A549 (cell line): Measurements from ENCODE around the gene PCDH9. TPM values are rescaled to one million over a fixed set of nuclear protein-coding genes. Genes with fewer than 3 reads are reported as not detected.

Experiments used
- ATAC-seq, 2 experiments: fragments of 200-7000 bp in 1 of 2; fragments of >200 bp in 1 of 2; cut with Nextera tagmentation in 1 of 2; cut with Tn5 transposase in 1 of 2; 3 replicates each; pipeline versions ENCODE4 v1.8.0 to v1.9.1; 2018 to 2020; ENCODE audit warnings: mild to moderate bottlenecking in 1 of 2, moderate library complexity in 1 of 2
- CTCF ChIA-PET: fragments of 300-600 bp; sonication (Branson Sonifier 250); formaldehyde crosslinking; extraction: SDS; loops from one replicate; lab custom pipeline; 2021; ENCODE audit warnings: antibody characterized with exemption, inconsistent platforms; lab: Yijun Ruan, JAX
- POLR2A ChIA-PET: fragments of 350-600 bp; formaldehyde crosslinking; extraction: SDS; loops from one replicate; lab custom pipeline; 2021; ENCODE audit warnings: antibody characterized with exemption, inconsistent platforms; lab: Yijun Ruan, JAX
- DNase-seq, 2 experiments: peaks; one replicate each; pipeline versions ENCODE4 v3.0.0 to v3.0.0-alpha.2; 2011 to 2016; ENCODE audit warnings: low read depth in 1 of 2, low spot score in 1 of 2
- FAIRE-seq: peaks from 2 replicates; lab custom pipeline; 2011; peaks lifted over from hg19 to GRCh38; lab: Jason Lieb, UNC
- H3K27ac ChIP-seq, 2 experiments: fragments of >200 bp; sonication (Bioruptor Twin); formaldehyde crosslinking; 3 replicates each; pipeline ENCODE4 v1.5.1; 2016 to 2017
- H3K4me1 ChIP-seq: fragments of >200 bp; sonication (Bioruptor Twin); formaldehyde crosslinking; 3 replicates; pipeline ENCODE4 v1.6.1; 2016
- H3K4me2 ChIP-seq: fragments of >200 bp; sonication (Bioruptor Twin); formaldehyde crosslinking; 3 replicates; pipeline ENCODE4 v1.6.1; 2016
- H3K4me3 ChIP-seq: fragments of >200 bp; sonication (Bioruptor Twin); formaldehyde crosslinking; 3 replicates; pipeline ENCODE4 v1.5.1; 2016
- H3K9me3 ChIP-seq: fragments of >200 bp; sonication (Bioruptor Twin); formaldehyde crosslinking; 3 replicates; pipeline ENCODE4 v1.6.1; 2016
- BHLHE40 ChIP-seq: IDR thresholded peaks from 2 replicates; pipeline ENCODE4 v1.6.1; 2012; ENCODE audit warnings: low read depth, low read length, inconsistent platforms
- CBX2 ChIP-seq: fragments of 200-600 bp; sonication (generic); IDR thresholded peaks from 2 replicates; pipeline ENCODE4 v1.6.1; 2016; ENCODE audit warnings: low read depth, mild to moderate bottlenecking, borderline replicate concordance
- CBX8 ChIP-seq: fragments of 200-600 bp; sonication (generic); IDR thresholded peaks from 2 replicates; pipeline ENCODE4 v1.6.1; 2016
- CEBPB ChIP-seq, 2 experiments: fragments of >200 bp in 1 of 2; sonication (Bioruptor Twin) in 1 of 2; formaldehyde crosslinking in 1 of 2; IDR thresholded peaks; 2 replicates each; pipeline ENCODE4 v1.6.1; 2012 to 2016
- CHD2 ChIP-seq: fragments of 150-350 bp; IDR thresholded peaks from 2 replicates; pipeline ENCODE4 v1.6.1; 2014; ENCODE audit warnings: low read length; ENCODE audit not compliant: partially characterized antibody
- EHMT2 ChIP-seq: fragments of 200-600 bp; sonication (generic); IDR thresholded peaks from 2 replicates; pipeline ENCODE4 v1.6.1; 2016; ENCODE audit warnings: antibody characterized with exemption, low read depth, mild to moderate bottlenecking, moderate library complexity
- FOSB ChIP-seq: fragments of 250-450 bp; sonication (Bioruptor Pico); IDR thresholded peaks from 2 replicates; pipeline ENCODE4 v1.5.0; 2020; ENCODE audit warnings: mild to moderate bottlenecking, moderate library complexity
- HEYL ChIP-seq: fragments of 250-450 bp; sonication (Bioruptor Pico); IDR thresholded peaks from 2 replicates; pipeline ENCODE4 v1.8.0; 2021; ENCODE audit warnings: mild to moderate bottlenecking, moderate library complexity
- JUN ChIP-seq, 2 experiments: fragments of >200 bp; sonication (Bioruptor Twin); formaldehyde crosslinking; IDR thresholded peaks; 2 replicates in 1 of 2; 3 replicates in 1 of 2; pipeline ENCODE4 v1.6.1; 2016 to 2017
- KDM1A ChIP-seq: fragments of 200-600 bp; sonication (generic); IDR thresholded peaks from 2 replicates; pipeline ENCODE4 v1.6.1; 2016; ENCODE audit warnings: low read depth, mild to moderate bottlenecking
- KDM5A ChIP-seq: fragments of 200-600 bp; sonication (generic); IDR thresholded peaks from 2 replicates; pipeline ENCODE4 v1.6.1; 2016; ENCODE audit warnings: antibody characterized with exemption, mild to moderate bottlenecking
- MAZ ChIP-seq: fragments of 150-350 bp; IDR thresholded peaks from 2 replicates; pipeline ENCODE4 v1.6.1; 2014; ENCODE audit warnings: antibody characterized with exemption, low read depth, low read length, borderline replicate concordance
- NFE2L2 ChIP-seq: fragments of 150-350 bp; conservative IDR thresholded peaks from 2 replicates; pipeline ENCODE4 v1.6.1; 2014; ENCODE audit warnings: low read length
- NPAS2 ChIP-seq: fragments of 250-450 bp; sonication (Bioruptor Pico); IDR thresholded peaks from 2 replicates; pipeline ENCODE4 v1.8.0; 2022; ENCODE audit warnings: mild to moderate bottlenecking, moderate library complexity, borderline replicate concordance
- POLR2A ChIP-seq: IDR thresholded peaks from 2 replicates; pipeline ENCODE4 v1.6.1; 2012; ENCODE audit warnings: mild to moderate bottlenecking, low read length
- RARB ChIP-seq: fragments of 250-450 bp; sonication (Bioruptor Pico); IDR thresholded peaks from 2 replicates; pipeline ENCODE4 v1.8.0; 2021; ENCODE audit warnings: mild to moderate bottlenecking, moderate library complexity
- RCOR1 ChIP-seq: fragments of 150-350 bp; IDR thresholded peaks from 2 replicates; pipeline ENCODE4 v1.6.1; 2014; ENCODE audit warnings: antibody characterized with exemption, low read length, low read depth
- RFX5 ChIP-seq: fragments of 450-650 bp; IDR thresholded peaks from 2 replicates; pipeline ENCODE4 v1.7.1; 2014; ENCODE audit warnings: antibody characterized with exemption, mild to moderate bottlenecking, moderate library complexity
- RNF2 ChIP-seq: fragments of 200-600 bp; sonication (generic); IDR thresholded peaks from 2 replicates; pipeline ENCODE4 v1.6.1; 2016; ENCODE audit warnings: low read depth, mild to moderate bottlenecking, antibody characterized with exemption, moderate library complexity, borderline replicate concordance
- SREBF2 ChIP-seq: fragments of 450-650 bp; IDR thresholded peaks from 2 replicates; pipeline ENCODE4 v1.6.1; 2014; ENCODE audit warnings: mild to moderate bottlenecking, moderate library complexity
- TP53 ChIP-seq: fragments of 250-450 bp; sonication (Bioruptor Pico); IDR thresholded peaks from 2 replicates; pipeline ENCODE4 v1.5.0; 2021; ENCODE audit warnings: mild to moderate bottlenecking, moderate library complexity
- ZC3H11A ChIP-seq: fragments of 450-650 bp; IDR thresholded peaks from 2 replicates; pipeline ENCODE4 v1.6.1; 2014; ENCODE audit warnings: antibody characterized with exemption, mild to moderate bottlenecking
- ZFP36 ChIP-seq: fragments of 450-650 bp; IDR thresholded peaks from 2 replicates; pipeline ENCODE4 v1.6.1; 2014; ENCODE audit warnings: borderline replicate concordance; ENCODE audit not compliant: partially characterized antibody
- ZNF302 ChIP-seq: fragments of 250-450 bp; sonication (Bioruptor Pico); IDR thresholded peaks from 2 replicates; pipeline ENCODE4 v1.9.0; 2021; ENCODE audit warnings: inconsistent platforms, mild to moderate bottlenecking, moderate library complexity
- WGBS: methylation state at CpG from one replicate; pipeline ENCODE4 v1.1.6; 2017; ENCODE audit errors: missing lambda C conversion rate; 5-methylcytosine and 5-hydroxymethylcytosine counted together
- polyA plus RNA-seq, 4 experiments: library from polyadenylated mRNA; depleted of rRNA in 3 of 4; stranded (reverse); fragments of >200 nt; fragmentation: RNase III in 1 of 4; extraction: RNeasy Plus Mini Kit Qiagen cat#74134 plus additional on column Dnase treatment in 1 of 4; gene quantifications; 2 replicates in 3 of 4; 3 replicates in 1 of 4; pipeline ENCODE4 v1.2.3, GENCODE V29; 2011 to 2017
- TF ChIP-seq, protein P1 (sequence below): fragments of 200-600 bp; sonication (generic); IDR thresholded peaks from 2 replicates; pipeline ENCODE4 v1.6.1; 2016; ENCODE audit warnings: antibody characterized with exemption, mild to moderate bottlenecking, moderate library complexity
- TF ChIP-seq, protein P2 (sequence below): IDR thresholded peaks from 2 replicates; pipeline ENCODE4 v1.6.1; 2012; ENCODE audit warnings: low read depth, borderline replicate concordance
- TF ChIP-seq, protein P3 (sequence below): fragments of 450-650 bp; IDR thresholded peaks from 2 replicates; pipeline ENCODE4 v1.6.1; 2014; ENCODE audit warnings: antibody characterized with exemption
- TF ChIP-seq, protein P4 (sequence below): fragments of >200 bp; sonication (Bioruptor Twin); formaldehyde crosslinking; IDR thresholded peaks from 2 replicates; pipeline ENCODE4 v1.6.1; 2016
- TF ChIP-seq, protein P5 (sequence below): fragments of 250-450 bp; sonication (Bioruptor Pico); IDR thresholded peaks from 2 replicates; pipeline ENCODE4 v1.5.0; 2020; ENCODE audit warnings: low read depth, mild to moderate bottlenecking, moderate library complexity
- TF ChIP-seq, protein P6 (sequence below): fragments of 150-350 bp; IDR thresholded peaks from 2 replicates; pipeline ENCODE4 v1.6.1; 2014; ENCODE audit warnings: low read depth, mild to moderate bottlenecking, low read length

The PCDH9 gene
- polyA plus RNA-seq, 2 of the 4 experiments (the other 2 are of a cell fraction): 16.0 to 29.5 TPM

DNA sequence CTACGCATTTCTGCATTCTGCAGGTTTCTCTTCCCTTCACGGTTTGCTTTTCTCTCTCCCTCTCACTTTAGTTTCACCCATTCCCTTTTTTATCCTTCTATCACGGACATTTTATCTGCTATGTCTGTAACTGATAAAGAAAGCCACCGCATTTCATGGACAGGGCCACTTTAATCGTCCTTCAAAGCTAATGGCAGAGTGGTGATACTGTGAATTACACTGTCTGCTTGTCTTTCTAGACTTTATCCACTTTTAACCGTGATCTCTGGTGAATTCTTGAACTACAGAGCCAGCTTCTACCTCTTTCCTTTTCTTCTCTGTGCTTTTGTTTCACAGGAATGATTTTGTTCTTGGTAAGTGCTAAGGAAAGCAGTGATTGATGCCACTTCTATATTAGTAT lies 760.4 kb downstream of the PCDH9 start:
- TF ChIP-seq ZC3H11A: no peak
- no peak for TF ChIP-seq ZNF302 (CRISPR knock-in tag)
- TF ChIP-seq, all 56 proteins: peak for 0

DNA sequence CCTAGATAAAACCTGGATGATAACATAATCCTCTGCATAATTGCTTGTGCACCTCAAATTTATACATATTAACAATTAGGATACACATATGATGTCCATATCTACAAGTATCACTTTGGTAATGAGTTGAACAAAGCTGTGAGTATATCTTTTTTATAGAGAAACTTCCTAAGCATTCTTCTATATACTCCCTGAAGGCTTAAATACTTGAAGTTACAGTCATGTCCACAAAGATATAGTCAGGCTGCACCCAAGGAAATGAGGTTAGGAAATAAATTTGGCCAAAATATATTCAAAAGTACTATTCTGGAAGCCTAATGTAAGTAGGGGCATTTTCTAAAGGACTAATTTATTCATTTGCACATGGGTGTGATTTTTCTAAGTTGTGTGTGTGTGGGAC lies 761.5 kb downstream of the PCDH9 start:
- Histone ChIP-seq H3K9me3 (no peaks in the 10 kb centered on the region), H3K4me1 (no peaks in the 10 kb centered on the region), H3K4me3 (no peak overlapping the region), H3K4me2 (no peak overlapping the region), H3K27ac (no peak overlapping the region)
- FAIRE-seq: no peak
- no peak for ATAC-seq
- CTCF ChIA-PET: no interaction called here
- no peak for DNase-seq
- POLR2A ChIA-PET: no interaction called here
- TF ChIP-seq TP53 (no peak), SREBF2 (no peak), CEBPB (IDR thresholded peaks at IDR 0.05) (no peak), EHMT2 (no peak), RARB (CRISPR knock-in tag) (no peak), CBX2 (no peak), NPAS2 (CRISPR knock-in tag) (no peak), KDM1A (no peak), CBX8 (no peak), POLR2A (no peak), JUN (IDR thresholded peaks at IDR 0.05) (no peak), RNF2 (no peak), BHLHE40 (no peak), RCOR1 (no peak), NFE2L2 (no peak), ZFP36 (no peak), HEYL (CRISPR knock-in tag) (no peak)
- TF ChIP-seq, protein P1, sequence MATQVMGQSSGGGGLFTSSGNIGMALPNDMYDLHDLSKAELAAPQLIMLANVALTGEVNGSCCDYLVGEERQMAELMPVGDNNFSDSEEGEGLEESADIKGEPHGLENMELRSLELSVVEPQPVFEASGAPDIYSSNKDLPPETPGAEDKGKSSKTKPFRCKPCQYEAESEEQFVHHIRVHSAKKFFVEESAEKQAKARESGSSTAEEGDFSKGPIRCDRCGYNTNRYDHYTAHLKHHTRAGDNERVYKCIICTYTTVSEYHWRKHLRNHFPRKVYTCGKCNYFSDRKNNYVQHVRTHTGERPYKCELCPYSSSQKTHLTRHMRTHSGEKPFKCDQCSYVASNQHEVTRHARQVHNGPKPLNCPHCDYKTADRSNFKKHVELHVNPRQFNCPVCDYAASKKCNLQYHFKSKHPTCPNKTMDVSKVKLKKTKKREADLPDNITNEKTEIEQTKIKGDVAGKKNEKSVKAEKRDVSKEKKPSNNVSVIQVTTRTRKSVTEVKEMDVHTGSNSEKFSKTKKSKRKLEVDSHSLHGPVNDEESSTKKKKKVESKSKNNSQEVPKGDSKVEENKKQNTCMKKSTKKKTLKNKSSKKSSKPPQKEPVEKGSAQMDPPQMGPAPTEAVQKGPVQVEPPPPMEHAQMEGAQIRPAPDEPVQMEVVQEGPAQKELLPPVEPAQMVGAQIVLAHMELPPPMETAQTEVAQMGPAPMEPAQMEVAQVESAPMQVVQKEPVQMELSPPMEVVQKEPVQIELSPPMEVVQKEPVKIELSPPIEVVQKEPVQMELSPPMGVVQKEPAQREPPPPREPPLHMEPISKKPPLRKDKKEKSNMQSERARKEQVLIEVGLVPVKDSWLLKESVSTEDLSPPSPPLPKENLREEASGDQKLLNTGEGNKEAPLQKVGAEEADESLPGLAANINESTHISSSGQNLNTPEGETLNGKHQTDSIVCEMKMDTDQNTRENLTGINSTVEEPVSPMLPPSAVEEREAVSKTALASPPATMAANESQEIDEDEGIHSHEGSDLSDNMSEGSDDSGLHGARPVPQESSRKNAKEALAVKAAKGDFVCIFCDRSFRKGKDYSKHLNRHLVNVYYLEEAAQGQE: no peak
- TF ChIP-seq, protein P2, sequence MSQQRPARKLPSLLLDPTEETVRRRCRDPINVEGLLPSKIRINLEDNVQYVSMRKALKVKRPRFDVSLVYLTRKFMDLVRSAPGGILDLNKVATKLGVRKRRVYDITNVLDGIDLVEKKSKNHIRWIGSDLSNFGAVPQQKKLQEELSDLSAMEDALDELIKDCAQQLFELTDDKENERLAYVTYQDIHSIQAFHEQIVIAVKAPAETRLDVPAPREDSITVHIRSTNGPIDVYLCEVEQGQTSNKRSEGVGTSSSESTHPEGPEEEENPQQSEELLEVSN: no peak

More for the DNA sequence above, 760.4 kb downstream of the PCDH9 start:
- Histone ChIP-seq H3K4me1 (no peaks in the 10 kb centered on the region), H3K4me2 (no peak overlapping the region), H3K4me3 (no peak overlapping the region), H3K27ac (no peak overlapping the region), H3K9me3 (no peaks in the 10 kb centered on the region)
- 86% methylated on average over 6 of the region's 6 CpGs for WGBS
- ATAC-seq: no peak
- ChIA-PET CTCF (no interaction called here), POLR2A (no interaction called here)
- DNase-seq: no peak
- FAIRE-seq: no peak

DNA sequence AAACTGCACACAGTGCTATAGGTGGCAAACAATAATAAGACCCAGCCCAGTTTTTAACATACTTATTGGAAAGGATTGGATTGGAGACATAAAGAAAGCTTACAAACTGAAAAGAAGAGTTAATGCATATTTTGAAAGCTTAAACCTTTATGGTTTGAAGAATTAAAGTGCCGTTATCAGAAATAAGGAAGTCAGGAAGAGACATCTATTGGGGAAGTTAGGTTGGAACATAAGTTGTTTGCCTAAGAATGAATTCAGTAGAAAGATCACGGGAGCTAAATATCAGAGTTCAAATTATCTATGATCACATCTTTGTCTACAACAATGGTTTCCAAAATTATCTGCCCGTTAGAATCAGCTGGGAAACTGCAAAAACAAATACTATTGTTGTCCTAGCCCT lies 767.9 kb downstream of the PCDH9 start:
- CTCF ChIA-PET: no interaction called here
- Histone ChIP-seq H3K4me1 (no peaks in the 10 kb centered on the region), H3K27ac (no peak overlapping the region), H3K4me3 (no peak overlapping the region), H3K4me2 (no peak overlapping the region), H3K9me3 (no peaks in the 10 kb centered on the region)
- 83% methylated on average over 3 of the region's 3 CpGs for WGBS
- no peak for ATAC-seq
- no peak for DNase-seq
- FAIRE-seq: no peak
- POLR2A ChIA-PET: no interaction called here
- TF ChIP-seq, protein P3, sequence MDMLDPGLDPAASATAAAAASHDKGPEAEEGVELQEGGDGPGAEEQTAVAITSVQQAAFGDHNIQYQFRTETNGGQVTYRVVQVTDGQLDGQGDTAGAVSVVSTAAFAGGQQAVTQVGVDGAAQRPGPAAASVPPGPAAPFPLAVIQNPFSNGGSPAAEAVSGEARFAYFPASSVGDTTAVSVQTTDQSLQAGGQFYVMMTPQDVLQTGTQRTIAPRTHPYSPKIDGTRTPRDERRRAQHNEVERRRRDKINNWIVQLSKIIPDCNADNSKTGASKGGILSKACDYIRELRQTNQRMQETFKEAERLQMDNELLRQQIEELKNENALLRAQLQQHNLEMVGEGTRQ: no peak
- TF ChIP-seq, protein P4, sequence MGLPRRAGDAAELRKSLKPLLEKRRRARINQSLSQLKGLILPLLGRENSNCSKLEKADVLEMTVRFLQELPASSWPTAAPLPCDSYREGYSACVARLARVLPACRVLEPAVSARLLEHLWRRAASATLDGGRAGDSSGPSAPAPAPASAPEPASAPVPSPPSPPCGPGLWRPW: no peak
- TF ChIP-seq RFX5 (no peak), MAZ (no peak), HEYL (CRISPR knock-in tag) (no peak), FOSB (CRISPR knock-in tag) (no peak), ZFP36 (no peak), JUN (IDR thresholded peaks at IDR 0.05) (no peak), CHD2 (no peak), KDM5A (no peak), KDM1A (no peak)
- TF ChIP-seq, protein P5, sequence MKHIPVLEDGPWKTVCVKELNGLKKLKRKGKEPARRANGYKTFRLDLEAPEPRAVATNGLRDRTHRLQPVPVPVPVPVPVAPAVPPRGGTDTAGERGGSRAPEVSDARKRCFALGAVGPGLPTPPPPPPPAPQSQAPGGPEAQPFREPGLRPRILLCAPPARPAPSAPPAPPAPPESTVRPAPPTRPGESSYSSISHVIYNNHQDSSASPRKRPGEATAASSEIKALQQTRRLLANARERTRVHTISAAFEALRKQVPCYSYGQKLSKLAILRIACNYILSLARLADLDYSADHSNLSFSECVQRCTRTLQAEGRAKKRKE: no peak
- TF ChIP-seq, protein P2: no peak
- TF ChIP-seq, protein P6, sequence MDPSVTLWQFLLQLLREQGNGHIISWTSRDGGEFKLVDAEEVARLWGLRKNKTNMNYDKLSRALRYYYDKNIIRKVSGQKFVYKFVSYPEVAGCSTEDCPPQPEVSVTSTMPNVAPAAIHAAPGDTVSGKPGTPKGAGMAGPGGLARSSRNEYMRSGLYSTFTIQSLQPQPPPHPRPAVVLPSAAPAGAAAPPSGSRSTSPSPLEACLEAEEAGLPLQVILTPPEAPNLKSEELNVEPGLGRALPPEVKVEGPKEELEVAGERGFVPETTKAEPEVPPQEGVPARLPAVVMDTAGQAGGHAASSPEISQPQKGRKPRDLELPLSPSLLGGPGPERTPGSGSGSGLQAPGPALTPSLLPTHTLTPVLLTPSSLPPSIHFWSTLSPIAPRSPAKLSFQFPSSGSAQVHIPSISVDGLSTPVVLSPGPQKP: no peak
